AG08396 (cell line): Measurements from ENCODE around the gene PHEX.

ENCODE experiments used
- DNase-seq: peaks from one replicate; pipeline ENCODE4 v3.0.0; 2012; ENCODE audit warnings: low spot score, mixed read lengths

PHEX gene

DNA sequence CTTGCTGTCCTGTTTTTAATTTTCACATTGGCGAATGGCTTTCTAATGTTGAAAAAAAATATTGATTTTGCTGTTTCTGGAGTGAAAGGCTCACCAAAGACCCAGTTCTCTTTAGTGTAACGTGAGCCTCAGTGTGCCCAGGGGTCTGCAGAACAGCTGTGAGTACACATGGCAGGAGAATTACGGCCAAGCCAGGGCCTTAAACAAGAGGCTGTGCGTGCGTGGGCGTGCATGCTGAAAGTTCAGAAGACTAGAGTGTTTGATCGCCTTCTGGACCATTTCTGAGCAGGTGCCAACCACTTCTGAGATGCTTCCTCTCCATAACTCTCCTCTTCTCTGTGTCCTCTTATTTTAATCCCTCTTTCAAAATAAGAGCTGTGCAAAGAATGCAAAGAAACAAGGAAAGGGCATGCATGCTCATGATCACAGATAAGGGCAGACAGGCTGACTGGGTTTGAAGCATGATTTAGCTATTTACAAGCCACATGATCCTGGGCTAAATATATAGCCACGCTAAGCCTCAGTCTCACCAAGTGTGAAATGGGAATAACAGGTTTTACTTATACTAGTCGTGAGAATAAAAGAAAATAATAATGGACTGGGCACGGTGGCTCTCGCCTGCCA, 9.9 kb downstream of the PHEX start:
- no peak for DNase-seq

DNA sequence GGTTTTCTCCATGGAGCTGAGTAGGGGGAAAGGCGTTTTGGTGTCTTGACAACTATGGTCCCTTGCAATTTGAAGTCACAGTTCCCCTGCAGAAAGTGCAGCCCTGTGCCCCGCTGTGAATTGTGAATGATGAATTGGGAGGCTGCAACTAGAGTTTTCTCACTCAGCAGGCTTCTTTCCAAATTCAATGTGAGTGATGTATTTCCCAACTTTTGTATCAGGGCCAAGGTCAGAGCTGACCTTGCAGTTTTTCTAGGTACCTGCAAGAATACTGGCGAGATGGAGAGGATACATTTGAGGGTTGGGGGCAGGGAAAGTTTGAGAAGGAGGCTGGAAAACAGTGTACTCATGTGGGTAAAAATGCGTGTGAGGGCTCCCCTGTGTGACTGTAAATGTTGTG, 11.7 kb downstream of the PHEX start:
- DNase-seq, result no peak

DNA sequence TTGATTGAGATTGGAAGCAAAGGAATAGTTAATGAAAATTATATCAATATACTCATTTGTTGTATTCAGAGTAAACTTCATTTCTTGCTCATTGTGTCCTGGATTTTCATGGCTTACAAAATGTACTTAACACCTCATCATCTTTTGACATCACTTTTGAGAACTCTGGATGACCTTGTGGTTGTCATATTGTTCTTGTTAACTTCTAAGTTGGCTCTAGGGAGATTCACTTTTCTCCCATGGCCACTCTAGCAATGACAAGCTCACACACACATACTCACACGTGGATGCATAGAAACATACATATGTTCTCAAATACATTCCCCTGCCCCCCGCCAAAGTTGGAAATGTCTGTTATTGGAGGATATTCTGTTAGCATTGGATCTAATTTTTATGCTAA, 15.3 kb downstream of the PHEX start:
- DNase-seq, result no peak

DNA sequence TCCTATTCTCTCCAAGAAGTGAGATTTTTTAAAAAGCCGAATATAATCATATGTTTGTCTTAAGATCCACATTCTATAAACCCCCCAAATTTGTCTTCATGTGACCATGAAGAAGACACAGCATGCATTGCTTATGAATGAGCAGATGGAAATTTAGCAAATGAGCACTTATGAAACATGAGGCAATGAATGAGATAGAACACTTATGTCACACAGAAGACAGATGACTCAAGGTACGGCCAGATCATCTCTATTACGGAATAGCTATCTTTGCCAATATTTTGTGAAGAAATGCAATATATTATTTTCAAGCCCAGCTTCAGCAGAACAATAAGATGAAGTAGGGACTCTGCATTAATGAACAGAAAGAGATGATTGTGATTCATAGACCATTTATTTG, 21.4 kb downstream of the PHEX start:
- DNase-seq, result no peak

DNA sequence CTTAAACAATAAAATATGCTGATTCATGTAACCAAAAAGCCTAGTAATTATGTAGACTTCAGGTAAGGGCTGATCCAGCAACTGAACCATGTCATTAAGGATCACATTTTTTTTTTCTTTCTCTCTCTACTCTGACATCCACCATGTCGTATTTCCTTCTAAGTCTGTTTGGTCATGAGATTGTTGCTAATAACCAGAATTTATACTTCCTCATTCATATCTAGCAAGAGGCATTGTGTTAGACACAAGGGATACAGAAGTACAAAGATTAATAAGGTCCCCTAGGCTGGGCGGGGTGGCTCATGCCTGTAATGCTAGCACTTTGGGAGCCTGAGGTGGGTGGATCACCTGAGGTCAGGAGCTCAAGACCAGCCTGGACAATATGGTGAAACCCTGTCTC, 24.1 kb downstream of the PHEX start:
- DNase-seq, result no peak

DNA sequence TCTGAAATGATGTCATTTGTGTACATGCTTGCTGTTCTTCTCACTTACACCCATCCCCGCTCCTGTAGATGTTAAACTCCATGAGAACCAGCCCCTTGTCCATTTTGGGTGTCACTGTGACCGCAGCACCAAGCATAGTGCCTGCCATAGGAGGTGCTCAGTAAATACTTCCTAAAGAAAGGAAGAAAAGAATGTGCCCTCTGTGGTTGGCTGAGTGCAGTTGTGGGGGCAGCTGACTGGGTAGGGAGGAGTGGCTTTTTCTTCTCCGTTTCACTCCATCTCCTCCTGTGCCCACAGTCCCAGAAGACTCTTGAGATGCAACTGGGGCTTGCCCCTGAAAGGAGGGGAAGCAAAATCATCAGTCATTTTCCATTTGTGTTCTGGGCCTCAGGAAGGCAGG, 25.5 kb downstream of the PHEX start:
- DNase-seq, result no peak

DNA sequence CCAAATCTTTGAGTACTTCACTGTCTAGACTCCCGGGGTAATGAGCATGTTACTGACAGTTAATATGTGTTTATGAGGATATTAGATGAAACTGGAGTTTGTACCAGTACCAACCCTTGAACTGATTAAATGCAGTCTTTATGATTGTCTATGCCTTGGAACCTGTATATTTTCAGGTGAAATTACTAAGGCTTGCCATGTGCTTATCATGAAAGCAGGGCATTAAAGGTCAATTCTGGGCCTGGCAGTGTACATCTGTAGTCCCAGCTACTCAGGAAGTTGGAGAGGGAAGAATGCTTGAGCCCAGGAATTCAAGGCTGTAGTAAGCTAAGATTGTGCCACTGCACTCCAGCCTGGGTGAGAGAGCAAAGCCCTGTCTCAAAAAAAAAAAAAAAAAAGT, 27.6 kb downstream of the PHEX start:
- no peak for DNase-seq

DNA sequence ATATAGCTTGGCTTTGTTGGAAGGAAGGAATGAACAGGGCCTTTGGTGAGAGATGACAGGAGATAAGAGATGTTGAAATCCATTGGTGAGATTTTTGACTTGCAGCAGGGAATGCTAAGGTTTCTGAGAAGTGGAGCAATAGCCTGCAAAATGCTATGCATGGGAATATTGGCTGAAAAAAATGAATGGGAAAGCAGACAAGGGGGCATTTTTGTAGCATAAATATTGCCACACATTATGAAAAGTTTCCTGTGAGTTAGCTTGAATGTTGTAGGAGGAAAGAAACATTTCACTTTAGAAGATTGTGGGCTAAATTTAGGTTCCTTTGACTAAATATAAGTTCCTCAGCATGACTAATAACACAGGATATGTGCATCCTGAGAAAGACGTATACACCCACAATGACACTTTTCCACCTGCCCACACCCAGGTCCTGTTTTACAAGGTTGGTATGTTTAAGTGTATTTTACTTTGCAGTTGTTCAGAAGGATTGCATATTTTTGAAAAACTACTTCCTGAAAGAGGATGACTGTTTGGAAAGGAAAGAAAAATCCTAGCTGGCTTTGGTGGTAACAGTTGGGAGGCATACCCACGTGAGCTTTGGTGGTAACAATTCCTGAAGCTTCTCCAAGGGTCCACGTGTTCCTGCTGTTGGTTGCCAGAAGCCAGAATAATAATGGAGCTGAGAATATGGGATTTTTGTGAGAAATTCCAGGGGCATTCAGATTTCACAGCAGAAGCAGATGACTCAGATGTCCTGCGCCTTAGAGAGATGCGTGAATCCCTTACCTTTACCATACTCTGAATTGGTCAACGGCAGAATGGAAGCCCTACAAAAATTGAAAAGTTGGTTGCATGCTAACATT, 28.5 kb downstream of the PHEX start:
- DNase-seq, result peak; percentile 10

DNA sequence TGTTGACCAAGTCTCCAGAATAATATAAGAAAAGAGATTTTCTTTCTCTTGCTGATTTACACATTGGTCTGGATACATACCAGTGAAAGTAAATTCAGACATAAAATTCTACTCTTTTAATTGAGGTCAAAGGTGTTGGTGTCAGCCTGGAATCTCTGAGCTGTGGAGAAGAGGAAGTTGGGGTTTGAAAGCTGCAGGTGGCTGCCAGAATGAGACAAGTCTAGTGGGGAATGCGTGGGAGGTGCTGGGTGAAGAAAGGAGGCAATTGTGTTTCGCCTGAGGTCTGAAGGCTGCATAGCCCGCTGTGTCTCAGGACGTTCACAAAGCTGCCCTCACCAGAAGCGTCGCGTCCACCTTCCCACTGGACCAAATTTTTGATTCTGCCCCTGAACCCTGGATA, 31.2 kb downstream of the PHEX start:
- no peak for DNase-seq

DNA sequence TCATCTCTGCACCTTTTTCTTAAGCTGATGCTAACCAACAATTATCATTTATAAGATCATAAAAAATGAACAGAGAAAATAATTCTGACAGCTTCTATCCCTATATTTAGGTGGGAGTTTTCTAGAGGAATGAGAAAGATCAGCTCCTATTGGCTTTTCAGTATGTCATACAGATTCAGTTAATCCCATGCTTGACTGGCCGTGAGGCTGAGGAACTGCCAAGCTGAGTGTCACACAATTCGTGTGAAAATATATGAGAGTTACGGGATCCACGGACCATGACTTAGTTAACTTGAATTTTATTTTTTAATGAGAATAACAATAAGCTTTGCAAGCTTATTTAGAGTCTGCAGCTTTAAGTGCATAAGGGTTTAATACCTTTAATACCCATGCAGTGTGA, 37.5 kb downstream of the PHEX start:
- DNase-seq, result no peak

DNA sequence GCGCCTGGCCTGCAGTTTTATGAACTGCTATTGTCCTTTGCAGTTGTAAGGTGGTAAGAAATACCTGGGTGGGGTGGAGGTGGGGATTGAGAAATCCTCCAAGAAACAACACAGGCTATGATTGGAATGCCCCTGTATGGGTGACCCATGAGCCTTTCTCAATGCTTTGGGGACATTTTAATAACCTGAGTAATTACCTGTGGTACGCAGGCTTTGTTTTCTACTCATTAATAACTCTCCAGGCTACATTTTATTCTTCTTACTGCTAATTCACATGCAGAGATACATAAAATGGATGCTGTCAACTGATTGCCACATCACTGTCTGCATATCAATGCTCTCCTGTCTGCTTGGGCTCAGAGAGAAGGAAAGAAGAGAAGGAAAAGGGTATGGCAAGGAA, 41.8 kb downstream of the PHEX start:
- DNase-seq, result no peak

DNA sequence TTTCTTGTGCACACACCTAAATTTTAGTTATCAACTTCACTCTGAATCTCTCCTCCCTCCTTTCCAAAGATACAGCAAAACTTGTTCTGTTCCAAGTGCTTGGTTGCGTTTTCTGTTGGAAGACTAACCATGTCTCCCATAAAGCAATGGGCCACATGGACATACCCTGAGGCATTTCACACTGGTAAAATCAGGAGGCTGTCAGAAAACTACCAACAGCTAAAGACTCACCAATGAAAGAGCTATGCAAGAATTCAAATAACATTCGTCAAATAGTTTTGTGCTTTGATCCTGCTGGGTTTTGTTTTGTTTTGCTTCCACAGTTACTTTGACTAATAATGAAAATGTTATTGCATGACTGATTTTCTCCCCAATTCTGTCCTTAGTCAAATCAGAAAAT, 46.0 kb downstream of the PHEX start:
- no peak for DNase-seq

DNA sequence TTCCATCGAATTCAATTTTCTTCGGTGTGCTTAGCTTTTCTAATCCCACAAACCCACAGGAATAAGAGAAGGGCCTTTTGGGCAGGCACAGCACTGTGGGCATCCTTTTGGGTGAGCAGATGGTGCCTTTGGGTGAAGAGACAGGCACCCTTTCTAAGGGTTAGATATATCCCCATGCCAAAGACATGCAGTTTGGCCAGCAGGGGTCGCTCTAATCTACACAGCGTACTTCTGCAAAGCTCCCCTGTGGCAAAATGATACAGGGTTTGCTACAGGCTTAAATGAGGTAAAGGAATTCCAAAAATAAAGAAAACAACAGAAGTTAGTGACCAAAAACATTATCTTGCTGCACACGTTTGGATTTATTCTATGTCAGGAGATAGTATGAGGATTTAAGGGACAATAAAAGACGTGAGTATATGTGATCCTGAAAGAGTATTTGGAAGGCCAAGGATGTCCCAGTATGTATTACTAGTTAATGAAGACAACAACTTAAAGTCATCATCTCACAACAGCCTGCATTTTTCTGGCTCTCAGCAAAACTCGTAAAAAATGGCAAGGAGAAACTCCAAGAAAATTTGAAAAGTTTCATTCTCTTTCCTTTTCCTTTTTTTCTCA, 49.5 kb downstream of the PHEX start:
- DNase-seq, result peak; percentile 56

DNA sequence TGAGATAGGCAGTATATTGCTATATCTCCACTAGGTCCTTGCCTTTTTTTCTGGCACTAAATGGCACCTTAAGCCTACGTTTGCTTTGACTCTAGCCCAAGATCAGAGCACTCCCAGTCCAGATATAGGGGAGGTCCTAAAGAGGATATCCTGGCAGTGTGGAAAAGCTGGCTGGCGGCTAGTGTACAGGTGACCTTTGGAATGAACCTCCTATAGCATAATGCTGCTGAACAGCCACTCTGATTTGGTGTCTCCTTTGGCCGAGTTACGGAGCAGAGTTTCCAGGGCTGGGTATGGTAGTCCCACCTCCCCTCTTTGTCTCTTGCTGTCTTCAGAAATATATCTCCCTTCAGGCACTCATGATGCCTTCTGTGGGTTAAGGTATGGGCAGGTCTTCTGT, 53.9 kb downstream of the PHEX start:
- DNase-seq, result no peak

DNA sequence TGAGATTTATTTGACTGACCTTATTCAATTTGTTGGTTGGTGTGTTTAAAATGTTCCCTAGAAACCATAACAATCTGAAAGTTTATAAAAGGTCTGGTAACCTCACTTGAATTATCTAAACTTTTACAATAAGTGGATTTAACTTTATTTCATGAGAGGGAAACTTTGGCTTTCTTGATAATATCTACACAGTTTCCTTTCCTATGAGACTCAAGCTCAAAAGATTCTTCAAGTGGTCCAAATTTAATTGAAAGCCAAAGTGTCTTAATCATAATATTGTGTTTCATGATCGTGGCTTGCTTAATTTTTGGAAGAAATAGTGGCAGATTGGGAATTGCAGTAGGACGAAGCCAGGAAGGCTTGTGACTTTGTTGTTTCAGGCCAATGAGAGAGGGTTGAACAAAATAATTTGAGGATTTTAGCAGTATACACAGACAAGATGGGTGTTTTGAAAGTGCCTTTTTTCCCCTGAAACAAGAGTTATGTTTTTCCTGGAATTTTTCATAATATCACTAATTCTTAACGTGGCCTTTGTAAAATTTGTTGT, 55.0 kb downstream of the PHEX start:
- DNase-seq, result no peak

DNA sequence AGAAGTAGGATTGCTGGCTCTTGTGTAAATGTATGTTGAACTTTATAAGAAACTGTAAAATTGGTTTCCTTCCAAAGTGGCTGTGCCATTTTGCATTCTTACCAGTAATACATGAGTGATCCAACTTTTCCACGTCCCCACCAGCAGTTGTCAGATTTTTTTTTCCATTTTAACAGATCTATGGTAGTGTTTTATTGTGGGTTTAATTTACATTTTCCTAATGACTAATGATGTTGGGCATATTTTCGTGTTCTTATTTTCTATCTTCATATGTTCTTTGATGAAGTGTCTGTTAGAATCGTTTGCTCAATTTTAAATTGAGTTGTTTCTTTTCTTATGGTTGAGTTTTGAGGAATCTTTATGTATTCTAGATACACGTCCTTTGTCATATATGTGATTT, 56.2 kb downstream of the PHEX start:
- DNase-seq, result no peak

DNA sequence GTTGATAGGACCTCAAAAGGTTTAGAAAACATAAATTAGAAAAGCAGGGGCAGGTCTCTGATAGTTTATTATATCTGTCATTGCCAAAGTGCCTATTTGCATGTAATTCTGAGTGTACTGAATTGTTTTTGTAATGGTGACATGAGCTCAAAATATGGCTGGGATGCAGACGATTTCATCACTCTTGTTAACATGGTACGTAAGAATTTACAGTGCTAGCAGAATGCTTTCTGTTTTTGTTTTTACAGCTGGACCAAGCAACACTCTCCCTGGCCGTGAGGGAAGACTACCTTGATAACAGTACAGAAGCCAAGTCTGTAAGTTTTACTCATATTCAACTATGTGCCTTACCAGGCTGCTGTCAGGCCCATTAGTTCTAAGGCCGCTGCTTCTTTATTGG, 58.1 kb downstream of the PHEX start:
- DNase-seq, result no peak

DNA sequence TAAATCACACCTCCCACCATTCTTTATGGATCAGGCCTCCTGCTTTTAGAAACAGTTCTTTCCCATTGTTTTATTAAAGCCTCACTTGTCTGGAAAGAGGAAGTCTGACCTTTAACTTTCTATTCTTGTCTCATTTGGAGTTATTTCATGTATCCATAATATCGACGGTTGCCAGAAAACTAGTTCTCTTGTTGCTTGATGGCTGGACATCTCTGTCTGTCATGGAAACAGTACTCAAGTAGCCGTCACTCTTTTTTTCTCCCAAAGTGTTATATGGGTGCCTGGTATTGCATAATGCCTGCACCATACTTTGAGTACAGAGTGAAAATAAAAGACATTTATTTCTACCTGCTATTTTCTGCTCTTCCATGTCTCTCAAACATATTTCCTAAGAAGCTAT, 61.4 kb downstream of the PHEX start:
- no peak for DNase-seq

DNA sequence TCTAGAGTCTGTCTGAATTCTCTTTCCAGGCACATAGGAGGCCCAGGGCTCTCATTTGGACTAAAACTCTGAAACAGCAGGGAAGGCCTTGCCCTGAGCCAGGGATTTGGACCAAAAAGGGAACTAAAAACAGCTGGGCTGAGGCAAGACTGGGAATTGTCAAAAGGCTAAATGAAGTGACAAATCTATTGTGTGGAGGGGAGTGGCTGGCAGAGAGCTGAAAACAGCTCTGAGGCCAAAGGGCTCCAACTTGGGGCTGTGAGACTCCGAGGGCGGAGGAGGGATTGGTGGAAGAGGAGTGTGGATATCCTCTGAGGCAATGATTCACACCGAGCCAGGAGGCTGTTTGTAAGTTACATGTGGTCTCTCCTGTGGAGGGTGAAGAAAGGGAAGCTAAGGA, 63.2 kb downstream of the PHEX start:
- peak; percentile 10 for DNase-seq

DNA sequence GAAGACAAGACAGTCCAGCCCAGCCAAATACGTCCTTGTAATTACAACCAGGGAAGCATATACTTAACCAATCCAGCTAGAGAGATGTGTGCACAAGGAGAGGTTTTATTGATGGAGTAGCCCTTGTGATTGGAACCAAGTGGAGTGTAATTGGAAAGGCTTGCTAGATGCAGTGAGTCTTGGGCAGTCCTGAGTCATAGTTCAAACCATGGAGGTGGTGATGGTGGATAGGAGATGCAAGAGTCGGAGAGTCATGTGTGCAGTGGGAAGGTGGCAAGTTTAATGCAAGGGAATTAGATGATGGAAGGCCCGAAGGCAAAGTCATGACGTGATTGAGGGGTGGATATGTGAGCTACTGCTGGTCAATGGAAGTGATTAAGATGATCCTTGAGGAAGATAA, 63.7 kb downstream of the PHEX start:
- DNase-seq, result no peak

DNA sequence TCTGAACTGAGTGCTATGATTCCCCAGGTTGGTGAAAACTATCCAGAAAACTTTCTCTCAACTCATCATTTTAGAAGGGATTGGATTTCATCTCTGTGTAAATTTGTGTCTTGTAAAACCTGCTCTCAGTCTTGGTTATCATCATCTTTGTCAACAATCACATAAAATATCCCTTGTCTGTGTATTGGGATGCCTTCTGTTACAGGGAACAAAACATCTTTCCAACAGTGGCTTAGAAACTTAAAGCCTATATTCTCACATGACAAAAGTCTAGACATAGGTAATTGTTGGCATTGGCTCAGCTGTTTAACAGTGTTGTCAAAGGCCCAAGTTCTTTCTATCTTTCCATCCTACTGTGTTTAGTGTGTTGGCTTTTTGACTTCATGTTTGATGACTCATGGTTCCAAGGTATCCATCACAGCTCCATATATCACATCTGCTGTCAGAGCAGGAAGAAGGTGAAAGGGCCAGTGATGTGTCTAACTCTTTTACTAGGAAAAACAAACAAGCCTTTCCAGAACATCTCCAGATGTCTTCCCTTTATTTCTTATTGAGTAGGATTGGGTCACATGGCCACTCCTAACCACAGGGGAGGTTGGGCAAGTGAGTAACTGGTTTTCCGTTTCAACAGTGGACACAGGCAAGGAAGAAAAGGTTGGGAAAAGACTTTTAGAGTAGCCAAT, 65.0 kb downstream of the PHEX start:
- no peak for DNase-seq

DNA sequence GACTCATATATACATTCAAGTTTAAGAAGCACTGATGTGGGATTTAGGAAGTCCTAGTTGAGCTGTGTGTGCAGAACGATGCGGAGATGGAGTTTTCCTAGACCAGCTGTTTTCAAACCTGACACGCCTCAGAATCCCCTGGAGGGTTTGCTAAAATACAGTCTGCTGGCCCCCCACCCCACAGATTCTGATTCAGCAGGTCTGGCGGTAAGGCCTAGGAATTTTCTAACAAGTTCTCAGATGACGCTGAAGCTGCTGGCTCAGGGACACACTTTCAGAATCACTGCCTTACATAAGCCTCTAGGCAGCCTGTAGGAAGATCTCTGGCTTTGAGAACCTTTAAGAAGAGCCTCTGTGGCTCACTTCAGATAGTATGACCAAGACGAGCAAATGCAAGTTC, 73.1 kb downstream of the PHEX start:
- DNase-seq, result no peak

DNA sequence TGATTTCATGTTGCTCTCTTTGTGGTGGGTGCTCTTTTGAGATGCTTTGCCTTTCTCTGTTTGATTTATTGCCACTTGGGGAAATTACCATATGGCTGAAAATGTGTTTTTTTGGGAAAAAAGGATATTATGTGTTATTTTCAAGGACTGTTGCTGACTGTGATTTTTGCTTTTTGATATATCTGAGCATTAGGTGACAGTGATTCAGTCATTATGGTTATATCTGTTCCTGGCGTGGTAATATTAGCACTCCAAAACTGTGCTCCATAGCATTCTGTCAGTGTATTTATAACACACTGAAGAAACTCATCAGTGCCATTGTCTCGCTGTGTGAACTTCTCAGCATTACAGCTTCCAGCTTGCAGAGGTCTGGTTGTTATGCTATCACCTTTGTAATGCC, 73.8 kb downstream of the PHEX start:
- DNase-seq, result no peak
